CD4-positive, alpha-beta memory T cell (primary cell): Measurements from ENCODE around the gene TBXAS1. TPM values are rescaled to one million over a fixed set of nuclear protein-coding genes. Genes with fewer than 3 reads are reported as not detected.

ENCODE experiments used
- CTCF ChIA-PET: fragments of 350-600 bp; sonication (Branson Sonifier 250); formaldehyde crosslinking; loops from one replicate; lab custom pipeline; 2021; ENCODE audit warnings: inconsistent platforms; ENCODE audit not compliant: partially characterized antibody; lab: Charles Lee
- POLR2A ChIA-PET: fragments of 350-600 bp; sonication (Branson Sonifier 250); formaldehyde crosslinking; loops from one replicate; lab custom pipeline; 2021; ENCODE audit not compliant: partially characterized antibody; lab: Charles Lee
- DNase-seq, 5 donors: peaks; one replicate each; pipeline versions ENCODE4 v3.0.0 to v3.0.0-alpha.2; 2020 to 2022; ENCODE audit warnings: mixed read lengths in 1 of 5
- H3K27ac ChIP-seq: one replicate; pipeline ENCODE4 v1.7.0; 2013; ENCODE audit warnings: low read depth, low read length
- H3K27me3 ChIP-seq: 2 replicates; pipeline ENCODE4 v1.7.0; 2013; ENCODE audit warnings: mild to moderate bottlenecking, low read length, moderate library complexity; ENCODE audit not compliant: insufficient read depth
- H3K36me3 ChIP-seq: 2 replicates; pipeline ENCODE4 v1.7.0; 2013; ENCODE audit warnings: mild to moderate bottlenecking, low read length, moderate library complexity; ENCODE audit not compliant: insufficient read depth
- H3K4me1 ChIP-seq: 2 replicates; pipeline ENCODE4 v1.7.0; 2013; ENCODE audit warnings: mild to moderate bottlenecking, low read length, moderate library complexity; ENCODE audit not compliant: insufficient read depth
- H3K4me3 ChIP-seq, 2 donors: one replicate each; pipeline ENCODE4 v1.7.0; 2013; ENCODE audit warnings: low read length in 2 of 2, mild to moderate bottlenecking in 1 of 2
- H3K9me3 ChIP-seq, 2 donors: one replicate each; pipeline ENCODE4 v1.7.0; 2013; ENCODE audit warnings: low read length in 2 of 2, control low read depth in 1 of 2; ENCODE audit not compliant: control insufficient read depth in 1 of 2
- H3K27ac Mint-ChIP-seq, 7 donors: one replicate each; pipeline ENCODE4 v1.8.0; 2020 to 2021; ENCODE audit warnings: mixed read lengths in 7 of 7, mild to moderate bottlenecking in 6 of 7, inconsistent platforms in 3 of 7, moderate library complexity in 3 of 7
- H3K27me3 Mint-ChIP-seq, 2 donors: one replicate each; pipeline ENCODE4 v1.8.0; 2020 to 2021; ENCODE audit warnings: mixed read lengths in 2 of 2
- H3K36me3 Mint-ChIP-seq, 2 donors: one replicate each; pipeline ENCODE4 v1.8.0; 2020 to 2021; ENCODE audit warnings: mixed read lengths in 2 of 2, inconsistent platforms in 1 of 2, mild to moderate bottlenecking in 1 of 2
- H3K4me1 Mint-ChIP-seq, 4 donors: one replicate each; pipeline ENCODE4 v1.8.0; 2020 to 2021; ENCODE audit warnings: mixed read lengths in 4 of 4, mild to moderate bottlenecking in 1 of 4
- H3K4me3 Mint-ChIP-seq, 8 donors: one replicate each; pipeline ENCODE4 v1.8.0; 2020 to 2021; ENCODE audit warnings: mixed read lengths in 8 of 8, mild to moderate bottlenecking in 7 of 8, moderate library complexity in 6 of 8, inconsistent platforms in 3 of 8
- H3K9me3 Mint-ChIP-seq, 8 donors: one replicate each; pipeline ENCODE4 v1.8.0; 2020 to 2021; ENCODE audit warnings: mixed read lengths in 8 of 8, mild to moderate bottlenecking in 5 of 8, inconsistent platforms in 3 of 8, moderate library complexity in 1 of 8
- intact Hi-C: fragments of 100-400 bp; cut with micrococcal nuclease; formaldehyde crosslinking; loops from one replicate; pipeline ENCODE4 v1.15.1; 2023
- polyA plus RNA-seq, 2 donors: library from polyadenylated mRNA; unstranded; fragments of 300-500 nt; fragmentation: Illumina TruSeq; gene quantifications; one replicate each; pipeline ENCODE4 v1.2.3, GENCODE V29; 2021
- total RNA-seq, 2 experiments: library from RNA; stranded (reverse); gene quantifications; one replicate each; pipeline ENCODE4 v1.2.3, GENCODE V29; 2021

TBXAS1 gene
- total and polyA plus RNA-seq, 4 experiments from 2014 or later = 16.6 to 20.1 (median 18.9) TPM

DNA sequence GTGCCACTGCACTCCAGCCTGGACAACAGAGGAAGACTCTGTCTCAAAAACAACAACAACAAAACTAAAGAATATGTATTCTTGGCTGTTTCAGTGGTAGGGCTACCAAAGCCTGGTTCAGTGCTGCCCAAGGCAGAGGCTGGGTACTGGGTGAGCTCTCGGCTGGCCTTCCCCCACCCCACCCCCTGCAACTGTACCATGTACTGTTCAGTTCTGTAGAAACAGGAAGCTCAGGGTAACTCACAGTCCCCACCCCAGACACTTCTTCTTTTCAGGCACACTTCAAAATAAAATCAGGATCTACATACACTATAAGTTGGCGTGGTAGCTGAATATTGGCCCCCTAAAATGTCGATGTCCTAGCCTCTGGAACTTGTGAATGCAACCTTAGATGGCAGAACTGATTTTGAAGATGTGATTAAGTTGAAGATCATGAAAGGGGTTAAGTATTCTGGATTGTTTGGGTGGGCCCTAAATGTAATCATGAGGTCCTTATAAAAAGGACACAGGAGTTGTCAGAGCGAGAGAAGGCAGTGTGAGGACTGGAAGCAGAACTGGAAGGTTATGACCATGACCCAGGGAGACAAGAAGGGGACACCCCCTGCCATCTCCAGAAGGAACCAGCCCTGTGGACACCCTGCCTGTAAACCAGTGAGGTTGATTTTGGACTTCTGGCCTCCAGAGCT, 31.2 kb downstream of the TBXAS1 start:
- intact Hi-C loops = no loop called here
- H3K4me1 ChIP-seq = peaks cover 8% of the 10 kb centered on the region
- H3K27me3 ChIP-seq = no peaks in the 10 kb centered on the region
- Mint-ChIP-seq H3K36me3 (peaks cover 0 to 7% of the 10 kb centered on the region in 2 donors), H3K4me3 (peak overlapping the region in 1 of 8 donors; percentile 26), H3K9me3 (peaks cover 0 to 10% (median 6%) of the 10 kb centered on the region in 8 donors), H3K27ac (peak overlapping the region in 1 of 7 donors; percentile 15), H3K4me1 (peaks cover 6 to 22% (median 16%) of the 10 kb centered on the region in 4 donors), H3K27me3 (peaks cover 0 to 4% of the 10 kb centered on the region in 2 donors)
- POLR2A ChIA-PET = no interaction called here
- H3K36me3 ChIP-seq = no peaks in the 10 kb centered on the region
- DNase-seq = no peak
- CTCF ChIA-PET = no interaction called here
- no peak overlapping the region for H3K4me3 ChIP-seq
- no peak overlapping the region for H3K27ac ChIP-seq
- H3K9me3 ChIP-seq = no peaks in the 10 kb centered on the region

DNA sequence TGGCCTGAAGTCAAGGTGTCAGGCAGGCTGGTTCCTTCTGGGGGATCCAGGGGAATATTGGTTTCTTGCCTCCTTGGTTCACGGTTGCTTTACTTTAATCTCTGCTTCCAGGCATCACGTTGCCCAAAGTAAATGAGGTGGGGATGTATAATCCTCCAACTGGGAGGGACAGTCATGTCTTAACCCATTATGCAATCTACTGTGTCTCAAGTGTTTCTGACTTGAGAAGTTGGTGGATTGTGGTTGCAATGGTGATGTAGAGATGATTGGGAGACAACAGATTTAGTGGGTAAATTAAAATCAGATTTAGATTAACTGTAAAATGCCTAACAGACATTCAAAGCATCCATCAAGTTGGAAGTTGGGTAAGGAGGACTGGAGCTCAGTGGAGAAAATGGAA, 32.7 kb downstream of the TBXAS1 start:
- Histone ChIP-seq H3K4me1 (no peaks in the 10 kb centered on the region), H3K36me3 (no peaks in the 10 kb centered on the region), H3K4me3 (no peak overlapping the region), H3K9me3 (no peaks in the 10 kb centered on the region), H3K27ac (no peak overlapping the region), H3K27me3 (no peaks in the 10 kb centered on the region)
- Mint-ChIP-seq H3K4me1 (peaks cover 0 to 15% (median 5%) of the 10 kb centered on the region in 4 donors), H3K36me3 (peaks cover 0 to 7% of the 10 kb centered on the region in 2 donors), H3K27me3 (peaks cover 0 to 4% of the 10 kb centered on the region in 2 donors), H3K27ac (no peak overlapping the region), H3K4me3 (peak overlapping the region in 1 of 8 donors; percentile 0), H3K9me3 (peaks cover 0 to 10% (median 6%) of the 10 kb centered on the region in 8 donors)
- POLR2A ChIA-PET = no interaction called here
- CTCF ChIA-PET = no interaction called here
- DNase-seq = no peak
- intact Hi-C loops = no loop called here

GRCh38 chr7:139866047-139866837, 37.2 kb downstream of the TBXAS1 start:
- CTCF ChIA-PET = no interaction called here
- Histone ChIP-seq H3K27ac (no peak overlapping the region), H3K36me3 (no peaks in the 10 kb centered on the region), H3K4me1 (no peaks in the 10 kb centered on the region), H3K4me3 (no peak overlapping the region), H3K9me3 (no peaks in the 10 kb centered on the region), H3K27me3 (no peaks in the 10 kb centered on the region)
- Mint-ChIP-seq H3K4me3 (no peak overlapping the region), H3K9me3 (peaks cover 0 to 10% (median 6%) of the 10 kb centered on the region in 8 donors), H3K27me3 (peaks cover 0 to 4% of the 10 kb centered on the region in 2 donors), H3K4me1 (peaks cover 1 to 10% (median 8%) of the 10 kb centered on the region in 4 donors), H3K27ac (no peak overlapping the region), H3K36me3 (peaks cover 0 to 6% of the 10 kb centered on the region in 2 donors)
- POLR2A ChIA-PET = no interaction called here
- no peak for DNase-seq
- intact Hi-C loops = no loop called here

- no peaks in the 10 kb centered on the region for H3K27me3 ChIP-seq
- H3K4me3 Mint-ChIP-seq = no peak overlapping the region
- CTCF ChIA-PET = no interaction called here
- H3K9me3 ChIP-seq = no peaks in the 10 kb centered on the region
- no peak overlapping the region for H3K27ac ChIP-seq
- H3K36me3 ChIP-seq = no peaks in the 10 kb centered on the region
- intact Hi-C loops = no loop called here
- DNase-seq = no peak
- peaks cover 0 to 10% (median 4%) of the 10 kb centered on the region in 8 donors for H3K9me3 Mint-ChIP-seq
- peaks cover 0 to 4% of the 10 kb centered on the region in 2 donors for H3K27me3 Mint-ChIP-seq
- H3K4me1 ChIP-seq = no peaks in the 10 kb centered on the region
- no peak overlapping the region for H3K27ac Mint-ChIP-seq
- POLR2A ChIA-PET = no interaction called here
- H3K36me3 Mint-ChIP-seq = peaks cover 2 to 6% of the 10 kb centered on the region in 2 donors
- H3K4me1 Mint-ChIP-seq = peaks cover 1 to 6% (median 5%) of the 10 kb centered on the region in 4 donors
- H3K4me3 ChIP-seq = no peak overlapping the region
These were observed 38.8 kb downstream of the TBXAS1 start for GRCh38 chr7:139867847-139868246.

DNA sequence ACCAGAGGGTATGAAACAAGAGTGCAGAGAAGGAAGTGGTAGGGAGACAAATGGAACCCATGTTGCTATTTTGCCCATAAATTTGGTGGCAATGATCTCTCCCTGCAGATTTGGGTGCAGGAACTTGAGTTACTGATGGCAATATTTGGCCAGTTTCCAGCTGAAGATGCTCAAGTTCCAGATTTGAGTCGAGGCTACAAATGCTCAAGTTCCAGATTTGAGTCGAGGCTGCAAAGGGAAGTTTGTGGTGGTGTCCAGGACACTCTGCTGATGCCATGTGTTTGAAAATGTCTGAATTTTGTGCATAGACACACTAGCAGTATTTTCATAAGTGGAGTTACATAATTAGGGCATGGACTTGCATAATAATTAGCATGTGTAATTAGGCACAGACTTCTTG, 40.8 kb downstream of the TBXAS1 start:
- no peaks in the 10 kb centered on the region for H3K36me3 ChIP-seq
- no peak overlapping the region for H3K27ac Mint-ChIP-seq
- intact Hi-C loops = no loop called here
- no peak for DNase-seq
- peaks cover 0 to 3% (median 0%) of the 10 kb centered on the region in 8 donors for H3K9me3 Mint-ChIP-seq
- H3K36me3 Mint-ChIP-seq = peaks cover 2 to 12% of the 10 kb centered on the region in 2 donors
- peaks cover 0 to 2% of the 10 kb centered on the region in 2 donors for H3K27me3 Mint-ChIP-seq
- POLR2A ChIA-PET = no interaction called here
- peaks cover 1 to 6% (median 5%) of the 10 kb centered on the region in 4 donors for H3K4me1 Mint-ChIP-seq
- no peaks in the 10 kb centered on the region for H3K27me3 ChIP-seq
- no peaks in the 10 kb centered on the region for H3K9me3 ChIP-seq
- H3K4me3 ChIP-seq = no peak overlapping the region
- H3K27ac ChIP-seq = no peak overlapping the region
- no peak overlapping the region for H3K4me3 Mint-ChIP-seq
- H3K4me1 ChIP-seq = no peaks in the 10 kb centered on the region
- CTCF ChIA-PET = no interaction called here

GRCh38 chr7:139870380-139870779, 41.3 kb downstream of the TBXAS1 start:
- no peaks in the 10 kb centered on the region for H3K27me3 Mint-ChIP-seq
- H3K4me1 Mint-ChIP-seq = peaks cover 1 to 6% (median 3%) of the 10 kb centered on the region in 4 donors
- Histone ChIP-seq H3K9me3 (no peaks in the 10 kb centered on the region), H3K27me3 (no peaks in the 10 kb centered on the region), H3K27ac (no peak overlapping the region), H3K36me3 (no peaks in the 10 kb centered on the region), H3K4me1 (no peaks in the 10 kb centered on the region), H3K4me3 (no peak overlapping the region)
- peaks cover 0 to 3% (median 0%) of the 10 kb centered on the region in 8 donors for H3K9me3 Mint-ChIP-seq
- ChIA-PET POLR2A (no interaction called here), CTCF (no interaction called here)
- H3K36me3 Mint-ChIP-seq = peaks cover 3 to 12% of the 10 kb centered on the region in 2 donors
- H3K4me3 Mint-ChIP-seq = no peak overlapping the region
- no peak overlapping the region for H3K27ac Mint-ChIP-seq
- intact Hi-C loops = no loop called here
- DNase-seq = no peak

GRCh38 chr7:139871331-139871730, 42.3 kb downstream of the TBXAS1 start:
- CTCF ChIA-PET = interaction anchor here (1.1 kb wide), 1 partner anchor 225 kb away, joined by 3 read pairs; no protein-coding TSS in a partner anchor
- POLR2A ChIA-PET = no interaction called here

More at GRCh38 chr7:139871331-139871730, 42.3 kb downstream of the TBXAS1 start:
- H3K27me3 ChIP-seq = no peaks in the 10 kb centered on the region
- Mint-ChIP-seq H3K36me3 (peaks cover 3 to 16% of the 10 kb centered on the region in 2 donors), H3K9me3 (peaks cover 0 to 3% (median 0%) of the 10 kb centered on the region in 8 donors), H3K27ac (no peak overlapping the region), H3K4me1 (peaks cover 1 to 6% (median 3%) of the 10 kb centered on the region in 4 donors), H3K27me3 (no peaks in the 10 kb centered on the region), H3K4me3 (no peak overlapping the region)
- intact Hi-C loops = no loop called here
- no peaks in the 10 kb centered on the region for H3K9me3 ChIP-seq
- DNase-seq = no peak
- H3K4me1 ChIP-seq = no peaks in the 10 kb centered on the region
- no peak overlapping the region for H3K4me3 ChIP-seq
- H3K27ac ChIP-seq = no peak overlapping the region
- no peaks in the 10 kb centered on the region for H3K36me3 ChIP-seq
